Adrenal gland (tissue), 12 donors: ENCODE measurements around the gene MVB12B. TPM values are rescaled to one million over a fixed set of nuclear protein-coding genes. Genes with fewer than 3 reads are reported as not detected.

ENCODE experiments used
- DNase-seq, 7 donors: peaks; one replicate each; pipeline ENCODE4 v3.0.0-alpha.2; 2019 to 2020
- H3K27ac ChIP-seq, 5 donors: fragments of 200-600 bp; sonication (generic) in 4 of 5; 1 replicate in 3 of 5; 2 replicates in 2 of 5; pipeline versions ENCODE4 v1.5.1 to v1.8.0; 2016 to 2020; ENCODE audit warnings: mild to moderate bottlenecking in 1 of 5
- H3K27me3 ChIP-seq: fragments of 200-600 bp; 2 replicates; pipeline ENCODE4 v1.8.0; 2021
- H3K36me3 ChIP-seq, 2 donors: fragments of 200-600 bp; replicated peaks in 1 of 2; 1 replicate in 1 of 2; 2 replicates in 1 of 2; pipeline versions ENCODE4 v1.5.1 to v1.8.0; 2018 to 2022
- H3K4me1 ChIP-seq, 2 donors: fragments of 200-600 bp; replicated peaks in 1 of 2; 1 replicate in 1 of 2; 2 replicates in 1 of 2; pipeline versions ENCODE4 v1.5.1 to v1.8.0; 2018 to 2021
- H3K4me3 ChIP-seq, 4 donors: fragments of 200-600 bp; sonication (generic) in 3 of 4; one replicate each; pipeline ENCODE4 v1.5.1; 2016 to 2018
- H3K9me3 ChIP-seq, 3 donors: fragments of 200-600 bp; sonication (generic) in 1 of 3; replicated peaks in 1 of 3; 1 replicate in 2 of 3; 2 replicates in 1 of 3; pipeline versions ENCODE4 v1.5.1 to v1.8.0; 2016 to 2021
- POLR2A ChIP-seq, 2 donors: fragments of 450-650 bp; IDR thresholded peaks; one replicate each; pipeline ENCODE4 v1.6.1; 2017; ENCODE audit warnings: antibody characterized with exemption in 2 of 2, mild to moderate bottlenecking in 2 of 2, moderate library complexity in 1 of 2
- WGBS, 4 donors: extraction: QIAGEN DNeasy Blood & Tissue Kit in 2 of 4; methylation state at CpG; one replicate each; pipeline versions ENCODE4 v1.1.5 to v1.1.7; 2013 to 2017; 5-methylcytosine and 5-hydroxymethylcytosine counted together
- intact Hi-C, 2 donors: fragments of 100-400 bp; cut with DNase I; formaldehyde crosslinking; loops; one replicate each; pipeline versions ENCODE4 v1.14.1 to v1.15.0; 2022 to 2023
- polyA plus RNA-seq, 3 donors: library from polyadenylated mRNA; stranded (reverse); fragments of 200-250 nt in 2 of 3; fragments of 350-450 nt in 1 of 3; fragmentation: Illumina TruSeq in 1 of 3; extraction: RNeasy Lipid Tissue Mini Kit (QIAGEN cat#74804) in 1 of 3; gene quantifications; one replicate each; pipeline ENCODE4 v1.2.3, GENCODE V29; 2013 to 2014
- total RNA-seq, 9 donors: library from RNA; depleted of rRNA in 4 of 9; stranded (reverse); fragments of >200 nt in 4 of 9; fragments of 120-200 nt in 1 of 9; fragmentation: NEBNext Ultra II Directional in 1 of 9; extraction: Animal tissue kit (Norgen Biotek cat#: 25700) in 1 of 9; gene quantifications; one replicate each; pipeline versions ENCODE4 v1.1.0 to v1.2.4, GENCODE V29; 2013 to 2023
- TF ChIP-seq, protein P1 (sequence below), 6 experiments: fragments of 450-650 bp in 4 of 6; fragments of 200-600 bp in 2 of 6; sonication (generic) in 1 of 6; IDR thresholded peaks; 1 replicate in 5 of 6; 2 replicates in 1 of 6; pipeline versions ENCODE4 v1.5.1 to v1.8.0; 2016 to 2021; ENCODE audit warnings: antibody characterized with exemption in 6 of 6, mild to moderate bottlenecking in 2 of 6, moderate library complexity in 1 of 6
- donor health status: healthy with polysubstance abuse.
- donor health status: Bipolar disorder and iron deficiency.
- donor health status: DM: yes; HTN: yes; CAD: no.
- donor health status: DM: no; HTN: no; CAD: no.
- donor health status: DM: no; HTN: no; CAD: no.
- donor health status: DM: yes; HTN: yes; CAD: no.

Gene MVB12B
- total and polyA plus RNA-seq, 12 donors: 3.7 to 20.5 (median 12.8) TPM

DNA sequence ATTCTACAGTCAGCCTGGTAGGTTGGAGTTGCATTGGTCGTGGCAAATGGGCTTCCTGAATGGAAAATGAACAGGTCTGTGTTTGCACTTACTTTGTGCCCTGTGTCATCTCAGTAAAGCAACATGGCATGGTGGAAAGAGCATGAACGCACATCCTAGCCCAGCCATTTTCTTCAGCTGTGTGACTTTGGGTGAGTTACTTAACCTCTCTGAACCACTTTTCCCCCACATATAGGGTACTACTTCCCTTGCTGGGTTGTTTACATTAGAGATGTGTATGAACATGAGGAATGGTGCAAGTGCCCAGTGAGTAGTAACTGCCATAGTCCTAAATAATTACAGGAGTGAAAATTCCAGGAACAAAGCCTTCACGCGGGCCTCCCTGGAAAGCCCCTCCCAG lies 83.6 kb downstream of the MVB12B start:
- DNase-seq: no peak
- no peak for TF ChIP-seq POLR2A (IDR thresholded peaks at IDR 0.05)
- TF ChIP-seq, protein P1, sequence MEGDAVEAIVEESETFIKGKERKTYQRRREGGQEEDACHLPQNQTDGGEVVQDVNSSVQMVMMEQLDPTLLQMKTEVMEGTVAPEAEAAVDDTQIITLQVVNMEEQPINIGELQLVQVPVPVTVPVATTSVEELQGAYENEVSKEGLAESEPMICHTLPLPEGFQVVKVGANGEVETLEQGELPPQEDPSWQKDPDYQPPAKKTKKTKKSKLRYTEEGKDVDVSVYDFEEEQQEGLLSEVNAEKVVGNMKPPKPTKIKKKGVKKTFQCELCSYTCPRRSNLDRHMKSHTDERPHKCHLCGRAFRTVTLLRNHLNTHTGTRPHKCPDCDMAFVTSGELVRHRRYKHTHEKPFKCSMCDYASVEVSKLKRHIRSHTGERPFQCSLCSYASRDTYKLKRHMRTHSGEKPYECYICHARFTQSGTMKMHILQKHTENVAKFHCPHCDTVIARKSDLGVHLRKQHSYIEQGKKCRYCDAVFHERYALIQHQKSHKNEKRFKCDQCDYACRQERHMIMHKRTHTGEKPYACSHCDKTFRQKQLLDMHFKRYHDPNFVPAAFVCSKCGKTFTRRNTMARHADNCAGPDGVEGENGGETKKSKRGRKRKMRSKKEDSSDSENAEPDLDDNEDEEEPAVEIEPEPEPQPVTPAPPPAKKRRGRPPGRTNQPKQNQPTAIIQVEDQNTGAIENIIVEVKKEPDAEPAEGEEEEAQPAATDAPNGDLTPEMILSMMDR (IDR thresholded peaks at IDR 0.05): no peak
- Histone ChIP-seq H3K4me3 (no peak overlapping the region), H3K27ac (no peak overlapping the region), H3K27me3 (no peaks in the 10 kb centered on the region), H3K9me3 (no peaks in the 10 kb centered on the region), H3K36me3 (no peaks in the 10 kb centered on the region), H3K4me1 (no peaks in the 10 kb centered on the region)
- WGBS, 4 donors: 92 to 98% (median 96%) methylated on average over 4 of the region's 4 CpGs
- intact Hi-C loops: no loop called here

DNA sequence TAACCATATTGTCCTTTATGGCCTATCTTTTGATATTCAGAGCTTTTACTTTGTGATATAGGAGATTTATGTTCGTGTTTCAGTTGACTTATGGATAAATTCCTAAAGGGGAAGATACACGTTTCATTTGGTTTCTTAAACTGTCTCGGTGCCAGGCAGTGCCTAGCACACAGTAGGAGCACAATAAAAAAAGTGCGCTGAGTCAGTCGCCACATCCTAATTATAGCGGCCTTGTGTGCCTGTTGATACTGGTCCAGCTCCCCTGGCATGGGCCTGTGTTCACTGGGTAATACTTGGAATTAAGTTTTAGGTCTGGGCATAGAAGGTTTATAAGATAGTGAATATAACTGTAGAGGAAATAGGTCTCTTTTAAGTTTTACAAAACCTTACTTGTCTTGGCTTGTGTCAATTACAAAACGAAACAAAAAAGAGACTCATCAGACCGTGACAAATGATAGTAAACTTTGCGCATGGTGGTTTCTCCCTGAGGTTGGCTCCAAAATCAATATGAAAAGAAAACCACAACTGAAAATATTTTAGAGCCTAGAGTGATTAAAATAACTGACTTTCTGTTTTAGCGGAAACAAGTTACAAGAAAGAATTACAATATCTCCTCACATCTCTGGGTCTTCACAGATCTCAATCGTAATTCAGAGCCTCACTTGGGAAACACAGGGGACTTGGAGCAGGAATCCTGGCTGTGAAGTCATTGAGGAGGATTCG lies 84.8 kb downstream of the MVB12B start:
- Histone ChIP-seq H3K9me3 (no peaks in the 10 kb centered on the region), H3K27me3 (no peaks in the 10 kb centered on the region), H3K4me3 (no peak overlapping the region), H3K4me1 (no peaks in the 10 kb centered on the region), H3K27ac (no peak overlapping the region), H3K36me3 (no peaks in the 10 kb centered on the region)
- TF ChIP-seq, protein P1 (IDR thresholded peaks at IDR 0.05): no peak
- no peak for TF ChIP-seq POLR2A (IDR thresholded peaks at IDR 0.05)
- intact Hi-C loops: no loop called here
- DNase-seq: no peak
- 86 to 93% (median 88%) methylated on average over 12 of the region's 12 CpGs for WGBS, 4 donors

DNA sequence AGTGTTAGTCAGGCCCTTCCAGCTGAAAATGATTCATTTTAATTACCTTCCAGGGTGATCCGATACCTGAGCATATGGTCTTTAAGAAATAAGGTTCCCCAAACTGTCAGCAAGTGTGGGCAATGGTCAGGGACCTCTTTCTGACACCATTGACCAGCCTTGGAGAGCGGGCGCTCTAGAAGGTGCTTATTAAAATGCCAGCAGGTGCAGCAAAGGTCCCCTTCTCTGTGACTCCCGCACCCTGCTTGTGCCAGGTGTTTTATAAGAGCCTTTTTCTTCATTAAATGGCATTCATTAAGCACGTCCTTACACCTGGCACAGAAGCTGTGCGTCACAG lies 85.3 kb downstream of the MVB12B start:
- Histone ChIP-seq H3K4me3 (no peak overlapping the region), H3K9me3 (no peaks in the 10 kb centered on the region), H3K27me3 (no peaks in the 10 kb centered on the region), H3K27ac (no peak overlapping the region), H3K4me1 (no peaks in the 10 kb centered on the region), H3K36me3 (no peaks in the 10 kb centered on the region)
- intact Hi-C loops: no loop called here
- no peak for DNase-seq
- 94 to 95% (median 94%) methylated on average over 6 of the region's 6 CpGs for WGBS, 4 donors
- TF ChIP-seq, protein P1 (IDR thresholded peaks at IDR 0.05): no peak
- TF ChIP-seq POLR2A (IDR thresholded peaks at IDR 0.05): no peak

DNA sequence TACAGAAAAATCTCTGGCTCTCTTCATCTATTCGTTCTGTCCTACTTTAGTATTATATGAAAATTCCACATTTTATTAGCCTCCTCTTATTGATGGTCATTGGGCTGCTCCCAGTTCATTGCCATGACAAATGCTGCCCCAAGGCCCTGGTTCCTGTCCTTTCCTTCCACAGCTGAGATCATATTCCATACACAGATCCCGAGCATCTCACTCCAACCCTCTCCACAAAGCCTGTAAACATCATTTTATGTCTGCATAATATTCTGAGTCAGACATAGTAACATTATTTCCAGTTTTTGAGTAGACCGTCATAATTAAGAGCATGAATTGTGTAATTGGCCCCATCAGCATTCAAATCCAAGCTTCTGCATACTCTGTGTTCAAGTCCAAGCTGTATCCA lies 86.3 kb downstream of the MVB12B start:
- 80 to 95% (median 88%) methylated on average over 3 of the region's 3 CpGs for WGBS, 4 donors
- Histone ChIP-seq H3K9me3 (no peaks in the 10 kb centered on the region), H3K36me3 (no peaks in the 10 kb centered on the region), H3K4me3 (no peak overlapping the region), H3K27me3 (no peaks in the 10 kb centered on the region), H3K4me1 (no peaks in the 10 kb centered on the region), H3K27ac (no peak overlapping the region)
- intact Hi-C loops: no loop called here
- TF ChIP-seq, protein P1 (IDR thresholded peaks at IDR 0.05): no peak
- TF ChIP-seq POLR2A (IDR thresholded peaks at IDR 0.05): no peak
- DNase-seq: no peak
